ENCODE measurements around the gene THRA.
"Not testable (repeated sequence)": the region's sequence is repeated elsewhere in the genome, so short reads cannot be mapped to it uniquely, and the experiment has no call there.

The THRA gene

DNA sequence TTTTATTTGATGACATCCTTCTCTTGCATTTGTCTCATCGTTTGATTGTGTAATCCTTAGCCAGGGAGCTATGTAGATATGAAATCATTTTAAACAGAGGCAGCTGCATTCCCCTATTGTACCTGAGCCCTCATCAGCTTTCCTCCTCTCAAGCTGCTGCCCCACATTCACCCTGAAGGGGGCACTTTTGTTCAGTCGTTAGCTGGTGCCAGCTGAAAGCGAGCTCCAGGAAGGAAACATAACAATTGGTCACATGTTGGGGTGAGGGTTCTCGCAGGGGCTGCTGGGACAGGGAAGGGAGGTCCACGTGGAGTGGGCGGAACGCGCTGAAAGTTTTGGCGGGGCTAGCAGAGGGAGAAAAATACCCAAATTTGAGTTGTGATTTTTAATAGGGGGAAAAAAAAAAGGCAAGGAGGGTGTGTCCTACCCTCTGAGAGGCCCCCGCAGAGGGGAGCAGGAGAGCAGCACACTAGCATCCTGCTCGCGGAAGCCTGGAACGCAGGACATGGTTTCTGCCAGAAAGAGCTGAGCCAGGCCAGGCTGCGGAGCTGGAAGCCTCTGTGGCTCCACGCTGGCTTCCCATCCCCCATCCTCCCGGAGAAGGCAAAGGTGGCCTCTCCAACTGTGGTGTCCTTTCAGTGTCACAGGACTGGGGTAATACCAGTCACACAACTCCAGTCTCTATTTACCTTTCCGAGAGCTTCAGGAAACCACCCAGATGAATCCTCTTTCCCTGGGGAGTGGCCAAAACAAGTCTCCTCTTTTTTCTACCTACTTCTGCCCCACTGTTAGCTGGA, 50.5 kb downstream of the THRA start:
- peak; percentile 97 for DNase-seq (ENCODE audit: low spot score)

DNA sequence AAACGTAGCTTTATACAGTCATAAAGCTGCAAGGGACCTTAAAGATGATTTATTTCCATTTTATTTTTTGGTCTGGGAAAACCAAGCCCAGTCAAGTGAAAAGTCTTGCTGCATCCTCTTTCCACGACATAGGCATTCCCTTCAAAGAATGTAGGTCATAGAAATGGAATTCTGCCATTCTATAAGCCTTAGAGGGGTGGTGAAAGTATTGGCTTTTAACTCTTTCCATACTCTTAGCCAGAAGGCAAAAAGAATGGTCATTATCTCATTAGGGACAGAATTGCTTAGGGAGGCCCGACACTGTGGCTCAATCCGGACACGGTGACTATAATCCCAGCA, 51.1 kb downstream of the THRA start:
- DNase-seq (ENCODE audit: low spot score), result no peak

GRCh38 chr17:40115101-40115436, 52.3 kb downstream of the THRA start:
- DNase-seq (ENCODE audit: low spot score), result no peak

DNA sequence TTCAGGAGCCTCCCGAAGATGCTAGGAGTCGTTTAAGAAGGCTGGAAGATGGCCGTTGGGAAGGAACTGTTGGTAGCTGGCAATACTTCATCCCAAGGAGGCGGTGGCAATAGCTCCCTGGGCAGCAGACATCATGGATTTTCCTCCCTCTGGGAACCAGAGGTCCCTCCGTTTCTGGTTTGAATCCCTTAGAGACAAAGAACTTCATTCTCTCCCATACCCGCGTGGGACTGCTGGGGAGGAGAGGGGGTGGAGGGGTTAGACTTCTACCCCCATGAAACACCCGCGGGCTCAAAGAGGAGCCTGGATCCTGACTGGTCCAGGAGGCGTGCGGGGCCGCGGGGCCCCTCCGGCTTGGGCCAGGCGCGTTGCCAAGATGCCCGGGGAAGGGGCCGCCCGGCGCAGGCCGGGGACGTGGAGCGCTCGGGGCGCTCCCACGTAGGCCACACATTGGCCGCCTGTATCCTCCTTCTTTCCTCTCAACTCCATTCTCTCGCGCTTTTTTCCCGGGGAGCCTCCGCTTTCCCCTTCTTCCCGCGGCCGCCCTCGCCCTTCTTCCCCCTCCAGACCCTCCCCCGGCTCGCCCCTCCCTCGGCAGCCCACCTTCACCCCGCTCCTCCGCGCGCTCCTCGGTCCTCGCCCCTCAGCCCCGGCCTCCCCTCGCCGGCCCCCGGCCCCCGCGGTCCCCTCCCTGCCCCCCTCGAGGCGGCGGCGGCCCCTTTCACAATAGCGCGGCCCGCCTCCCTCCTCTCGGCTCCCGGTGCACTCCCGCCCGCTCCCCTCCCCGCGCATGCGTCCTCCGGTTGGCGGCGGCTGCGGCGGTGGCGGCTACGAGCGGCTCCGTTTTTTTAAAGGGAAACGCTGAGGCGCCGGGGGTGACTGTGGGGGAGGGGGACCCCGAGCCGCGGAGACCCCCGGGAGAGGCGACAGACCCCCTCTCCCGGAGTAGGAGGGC, 58.7 kb downstream of the THRA start, which contains the start of gene MSL1:
Gene MSL1 (plus strand): TSS at position 791 of the 955 bp plus-strand sequence. CDS start 642 bp downstream, outside the sequence.
- DNase-seq (ENCODE audit: low spot score), result peak; percentile 85

GRCh38 chr17:40122136-40122998, 59.6 kb downstream of the THRA start:
- no peak for DNase-seq (ENCODE audit: low spot score)

- DNase-seq (ENCODE audit: low spot score), result peak; percentile 49
These were observed 60.4 kb downstream of the THRA start for GRCh38 chr17:40122999-40123810.

GRCh38 chr17:40123811-40124114, 61.0 kb downstream of the THRA start:
- no peak for DNase-seq (ENCODE audit: low spot score)

- no peak for DNase-seq (ENCODE audit: low spot score)
These were observed 61.7 kb downstream of the THRA start for GRCh38 chr17:40124279-40125141.

GRCh38 chr17:40129498-40129897, 66.7 kb downstream of the THRA start:
- DNase-seq (ENCODE audit: low spot score), result no peak

GRCh38 chr17:40130352-40131042, 67.7 kb downstream of the THRA start:
- no peak for DNase-seq (ENCODE audit: low spot score)

DNA sequence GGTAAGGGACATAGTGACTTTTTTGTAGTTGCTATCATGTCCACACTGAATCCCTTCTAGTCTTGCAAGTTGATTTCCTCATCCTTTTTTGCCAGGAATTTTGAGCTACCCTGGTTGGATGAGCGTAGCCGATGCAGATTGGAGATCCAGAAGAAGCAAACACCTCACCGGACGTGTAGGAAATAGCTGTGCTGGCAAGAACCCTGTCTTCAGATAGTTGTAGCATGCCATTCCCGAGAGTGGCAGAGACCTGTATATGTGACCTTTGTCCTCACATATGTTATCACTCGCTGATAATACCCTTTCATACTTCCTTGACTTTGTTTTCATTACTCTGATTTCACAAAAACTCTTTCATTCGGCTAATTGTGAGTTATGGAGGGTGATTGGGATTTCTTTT, 71.4 kb downstream of the THRA start:
- DNase-seq (ENCODE audit: low spot score), result no peak

DNA sequence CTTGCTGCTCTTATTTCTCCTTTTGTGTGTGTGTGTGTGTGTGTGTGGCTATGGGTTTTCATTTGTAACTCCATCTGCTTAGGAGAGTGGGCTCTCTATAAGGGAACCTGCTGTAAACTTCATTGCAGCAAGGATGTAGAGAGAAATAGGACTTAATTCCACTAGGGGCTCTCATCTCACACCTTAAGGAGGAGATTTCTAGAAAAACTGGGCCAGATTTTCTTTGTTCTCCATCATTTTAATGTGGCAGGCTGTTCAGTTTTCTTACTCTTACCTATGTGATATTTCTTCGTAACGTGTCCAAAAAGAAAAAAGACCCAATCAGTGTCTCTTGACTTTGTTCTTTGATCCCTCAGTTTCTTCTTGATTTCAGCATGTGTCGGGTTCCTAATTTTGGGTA, 73.1 kb downstream of the THRA start:
- DNase-seq (ENCODE audit: low spot score), result no peak

DNA sequence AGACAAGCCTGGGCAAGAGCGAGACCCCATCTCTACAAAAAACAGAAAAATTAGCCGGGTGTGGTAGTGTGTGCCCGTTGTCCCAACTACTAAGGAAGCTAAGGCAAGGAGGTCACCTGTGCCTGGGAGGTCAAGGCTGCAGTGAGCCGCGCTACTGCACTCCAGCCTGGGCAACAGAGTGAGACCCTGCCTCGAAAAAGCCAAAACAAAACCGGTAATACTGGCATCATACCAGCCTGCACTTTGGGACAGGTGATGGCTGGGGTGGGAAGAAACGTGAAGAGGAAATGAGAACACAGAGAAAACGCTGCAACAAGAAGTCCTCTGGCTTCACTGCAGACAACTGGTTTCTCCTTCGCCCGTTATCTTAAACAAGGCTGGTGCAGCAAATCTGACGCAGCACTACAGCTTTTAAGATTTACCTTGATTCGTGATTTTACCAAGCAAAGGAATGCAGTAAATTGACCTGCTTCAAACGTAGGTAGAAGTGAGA, 76.8 kb downstream of the THRA start:
- DNase-seq (ENCODE audit: low spot score), result no peak

- DNase-seq (ENCODE audit: low spot score), result not testable (repeated sequence)
These were observed 80.4 kb downstream of the THRA start for GRCh38 chr17:40143166-40143565.

All from CD4-positive, alpha-beta T cell treated with Interleukin-2 at 100 ng/mL for 4 hours (primary cell).